ENCODE measurements around the gene FNIP1. TPM values are rescaled to one million over a fixed set of nuclear protein-coding genes. Genes with fewer than 3 reads are reported as not detected.

FNIP1 gene
- total and polyA plus RNA-seq, 2 experiments from 2014 or later, result 8.2 to 27.9 TPM

GRCh38 chr5:131789765-131790164 is 7.1 kb downstream of the FNIP1 start:
- H3K79me2 ChIP-seq (replicated peaks; ENCODE audit: insufficient read depth), result peaks cover 96% of the 10 kb centered on the region
- no peak overlapping the region for H2AFZ ChIP-seq
- Mint-ChIP-seq H3K27ac (no peak overlapping the region), H3K4me1 (peaks cover 2% of the 10 kb centered on the region; the same call in 1 of the 3 replicates), H3K9me3 (no peaks in the 10 kb centered on the region), H3K4me3 (no peak overlapping the region), H3K36me3 (ENCODE audit: low read depth) (no peaks in the 10 kb centered on the region), H3K27me3 (ENCODE audit: insufficient read depth, low read depth, poor library complexity) (no peaks in the 10 kb centered on the region)
- H3F3A ChIP-seq (replicated peaks; ENCODE audit: low read depth), result no peaks in the 10 kb centered on the region
- TF ChIP-seq ZNF114 (CRISPR knock-in tag; IDR thresholded peaks at IDR 0.05) (no peak), REST (IDR thresholded peaks at IDR 0.05; ENCODE audit: unreplicated experiment) (no peak), ZNF462 (CRISPR knock-in tag; IDR thresholded peaks at IDR 0.05) (no peak), NANOG (IDR thresholded peaks at IDR 0.05; ENCODE audit: borderline replicate concordance) (no peak), STAT1 (IDR thresholded peaks at IDR 0.05; ENCODE audit: unreplicated experiment) (no peak), CTCF (conservative IDR thresholded peaks at IDR 0.05; ENCODE audit: low read depth in 2 of 2) (no peak), EZH2phosphoT487 (IDR thresholded peaks at IDR 0.05; ENCODE audit: unreplicated experiment) (no peak), EZH2 (IDR thresholded peaks at IDR 0.05; ENCODE audit: low read depth, unreplicated experiment) (no peak), ETS1 (IDR thresholded peaks at IDR 0.05) (no peak), ZNF331 (CRISPR knock-in tag; IDR thresholded peaks at IDR 0.05; ENCODE audit: low read depth) (no peak), JUNB (IDR thresholded peaks at IDR 0.05; ENCODE audit: unreplicated experiment) (no peak), CREB1 (CRISPR knock-in tag; IDR thresholded peaks at IDR 0.05; ENCODE audit: low read depth) (no peak), POLR2AphosphoS5 (IDR thresholded peaks at IDR 0.05; ENCODE audit: low read depth) (no peak)
- no peaks in the 10 kb centered on the region for H3K36me3 ChIP-seq (ENCODE audit: insufficient read depth)
- H3K27me3 ChIP-seq (ENCODE audit: insufficient read depth), result no peaks in the 10 kb centered on the region
- no peak overlapping the region for H3K4me3 ChIP-seq
- H3K4me1 ChIP-seq (ENCODE audit: insufficient read depth), result no peaks in the 10 kb centered on the region
- no peak for ATAC-seq
- no peak overlapping the region for H3K27ac ChIP-seq (ENCODE audit: low read depth)
- H3K9me2 ChIP-seq (ENCODE audit: insufficient read depth), result no peaks in the 10 kb centered on the region
- peaks cover 32% of the 10 kb centered on the region for H4K20me1 ChIP-seq (replicated peaks; ENCODE audit: insufficient read depth)
- H3K4me2 ChIP-seq, result no peak overlapping the region
- no peak for DNase-seq (ENCODE audit: low spot score)

All from GM23338 (cell line).